HG03354 (cell line): Measurements from ENCODE around the gene RASL10B.
"Not testable (repeated sequence)": the region's sequence is repeated elsewhere in the genome, so short reads cannot be mapped to it uniquely, and the experiment has no call there.

Experiments used
- ATAC-seq: cut with Tn5 transposase; IDR thresholded peaks from one replicate; pipeline ENCODE4 v1.9.1; 2021; ENCODE audit warnings: mild to moderate bottlenecking; ENCODE audit not compliant: unreplicated experiment, poor library complexity, severe bottlenecking

The RASL10B gene

GRCh38 chr17:35740216-35740615 is 8.8 kb downstream of the RASL10B start:
- ATAC-seq = no peak

GRCh38 chr17:35740997-35741931 is 9.8 kb downstream of the RASL10B start:
- ATAC-seq = no peak

GRCh38 chr17:35742496-35742895 is 11.1 kb downstream of the RASL10B start:
- no peak for ATAC-seq

GRCh38 chr17:35742896-35743477 is 11.5 kb downstream of the RASL10B start:
- ATAC-seq = no peak

- no peak for ATAC-seq
Measured at GRCh38 chr17:35743626-35744328, 12.3 kb downstream of the RASL10B start.

- ATAC-seq = no peak
Measured at GRCh38 chr17:35744830-35745229, 13.4 kb downstream of the RASL10B start.

GRCh38 chr17:35745246-35745645 is 13.8 kb downstream of the RASL10B start:
- ATAC-seq = no peak

- no peak for ATAC-seq
Measured at GRCh38 chr17:35745749-35746320, 14.4 kb downstream of the RASL10B start.

GRCh38 chr17:35747540-35748017 is 16.1 kb downstream of the RASL10B start:
- ATAC-seq = peak; percentile 50

- ATAC-seq = no peak
Measured at GRCh38 chr17:35748341-35748841, 17.0 kb downstream of the RASL10B start.

- ATAC-seq = no peak
Measured at GRCh38 chr17:35748979-35749378, 17.5 kb downstream of the RASL10B start.

- no peak for ATAC-seq
Measured at GRCh38 chr17:35749560-35750412, 18.3 kb downstream of the RASL10B start.

GRCh38 chr17:35750526-35751395 is 19.3 kb downstream of the RASL10B start:
- no peak for ATAC-seq

GRCh38 chr17:35751541-35751940 is 20.1 kb downstream of the RASL10B start:
- not testable (repeated sequence) for ATAC-seq

GRCh38 chr17:35752471-35752870 is 21.0 kb downstream of the RASL10B start:
- no peak for ATAC-seq

GRCh38 chr17:35752945-35753764 is 21.7 kb downstream of the RASL10B start, which contains the start of gene GAS2L2:
GAS2L2 (minus strand) TSS chr17:35753239; CDS start chr17:35752850, 389 bp downstream.
- no peak for ATAC-seq

- no peak for ATAC-seq
Measured at GRCh38 chr17:35757243-35757642, 25.8 kb downstream of the RASL10B start.
